Karpas-422 (cell line): Measurements from ENCODE around the gene ACTC1. TPM values are rescaled to one million over a fixed set of nuclear protein-coding genes. Genes with fewer than 3 reads are reported as not detected.

Experiments used
- DNase-seq: peaks from one replicate; pipeline ENCODE4 v3.0.0-alpha.2; 2015
- H2AFZ ChIP-seq: fragments of 200-600 bp; sonication (generic); 2 replicates; pipeline ENCODE4 v1.6.1; 2014; ENCODE audit warnings: antibody characterized with exemption, low read length, mixed read lengths
- H3K27ac ChIP-seq: fragments of 200-600 bp; sonication (generic); 2 replicates; pipeline ENCODE4 v1.5.1; 2014; ENCODE audit warnings: mild to moderate bottlenecking, low read length, moderate library complexity
- H3K27me3 ChIP-seq: fragments of 200-600 bp; sonication (generic); 2 replicates; pipeline ENCODE4 v1.6.1; 2014; ENCODE audit warnings: low read length, mixed read lengths
- H3K36me3 ChIP-seq: fragments of 200-600 bp; sonication (generic); 2 replicates; pipeline ENCODE4 v1.6.1; 2014; ENCODE audit warnings: low read length, mixed read lengths; ENCODE audit not compliant: insufficient read depth
- H3K4me1 ChIP-seq: fragments of 200-600 bp; sonication (generic); 2 replicates; pipeline ENCODE4 v1.6.1; 2014; ENCODE audit warnings: mild to moderate bottlenecking, low read length, mixed read lengths
- H3K4me2 ChIP-seq: fragments of 200-600 bp; sonication (generic); 2 replicates; pipeline ENCODE4 v1.6.1; 2014; ENCODE audit warnings: low read length, low read depth, mild to moderate bottlenecking; ENCODE audit not compliant: poor library complexity, severe bottlenecking
- H3K4me3 ChIP-seq: fragments of 200-600 bp; sonication (generic); 2 replicates; pipeline ENCODE4 v1.5.1; 2014; ENCODE audit warnings: mild to moderate bottlenecking, antibody characterized with exemption, low read length, mixed read lengths
- H3K79me2 ChIP-seq: fragments of 200-600 bp; sonication (generic); 2 replicates; pipeline ENCODE4 v1.6.1; 2014; ENCODE audit warnings: mild to moderate bottlenecking, low read length, mixed read lengths
- H3K9ac ChIP-seq: fragments of 200-600 bp; sonication (generic); 2 replicates; pipeline ENCODE4 v1.6.0; 2014; ENCODE audit warnings: low read length
- H3K9me2 ChIP-seq: fragments of 200-600 bp; sonication (generic), shearing (Covaris generic); replicated peaks from 2 replicates; pipeline ENCODE4 v1.6.0; 2014; ENCODE audit warnings: mild to moderate bottlenecking, low read length, moderate library complexity; ENCODE audit not compliant: insufficient read depth
- H3K9me3 ChIP-seq: fragments of 300-700, 200-600 bp; sonication (generic); 2 replicates; pipeline ENCODE4 v1.6.1; 2014; ENCODE audit warnings: low read length, mixed read lengths
- H4K20me1 ChIP-seq: fragments of 200-600 bp; sonication (generic); 2 replicates; pipeline ENCODE4 v1.6.1; 2014; ENCODE audit warnings: mild to moderate bottlenecking, antibody characterized with exemption, low read length, low read depth; ENCODE audit not compliant: insufficient read depth
- total RNA-seq: library from RNA; depleted of rRNA; stranded (reverse); fragments of >200 nt; shearing (Covaris generic); gene quantifications from 2 replicates; pipeline ENCODE4 v1.2.3, GENCODE V29; 2014; ENCODE audit warnings: low replicate concordance

The ACTC1 gene
- total RNA-seq, 1 experiment from 2014 or later: not detected

GRCh38 chr15:34782901-34783300 lies 12.4 kb downstream of the ACTC1 start:
- H3K79me2 ChIP-seq: no peaks in the 10 kb centered on the region
- H3K4me2 ChIP-seq: no peak overlapping the region
- H3K36me3 ChIP-seq: no peaks in the 10 kb centered on the region
- H3K9ac ChIP-seq: no peak overlapping the region
- no peaks in the 10 kb centered on the region for H3K4me1 ChIP-seq
- H3K4me3 ChIP-seq: no peak overlapping the region
- no peak overlapping the region for H2AFZ ChIP-seq
- no peaks in the 10 kb centered on the region for H3K9me3 ChIP-seq
- H3K9me2 ChIP-seq: no peaks in the 10 kb centered on the region
- no peak overlapping the region for H3K27ac ChIP-seq
- no peaks in the 10 kb centered on the region for H3K27me3 ChIP-seq
- DNase-seq: no peak
- H4K20me1 ChIP-seq: no peaks in the 10 kb centered on the region

GRCh38 chr15:34780725-34781124 lies 14.6 kb downstream of the ACTC1 start:
- Histone ChIP-seq H3K27ac (no peak overlapping the region), H3K4me3 (no peak overlapping the region), H3K36me3 (no peaks in the 10 kb centered on the region), H3K4me1 (no peaks in the 10 kb centered on the region), H3K4me2 (no peak overlapping the region), H3K27me3 (no peaks in the 10 kb centered on the region), H2AFZ (no peak overlapping the region), H3K9me3 (no peaks in the 10 kb centered on the region), H3K9me2 (no peaks in the 10 kb centered on the region), H3K79me2 (no peaks in the 10 kb centered on the region), H4K20me1 (no peaks in the 10 kb centered on the region), H3K9ac (no peak overlapping the region)
- no peak for DNase-seq

- no peak overlapping the region for H3K27ac ChIP-seq
- no peak overlapping the region for H2AFZ ChIP-seq
- H3K4me3 ChIP-seq: no peak overlapping the region
- no peaks in the 10 kb centered on the region for H3K4me1 ChIP-seq
- no peaks in the 10 kb centered on the region for H3K9me2 ChIP-seq
- DNase-seq: no peak
- H4K20me1 ChIP-seq: no peaks in the 10 kb centered on the region
- no peaks in the 10 kb centered on the region for H3K9me3 ChIP-seq
- H3K36me3 ChIP-seq: no peaks in the 10 kb centered on the region
- H3K27me3 ChIP-seq: no peaks in the 10 kb centered on the region
- no peaks in the 10 kb centered on the region for H3K79me2 ChIP-seq
- H3K9ac ChIP-seq: no peak overlapping the region
- no peak overlapping the region for H3K4me2 ChIP-seq
Observed at GRCh38 chr15:34776606-34777105, 18.7 kb downstream of the ACTC1 start.

DNA sequence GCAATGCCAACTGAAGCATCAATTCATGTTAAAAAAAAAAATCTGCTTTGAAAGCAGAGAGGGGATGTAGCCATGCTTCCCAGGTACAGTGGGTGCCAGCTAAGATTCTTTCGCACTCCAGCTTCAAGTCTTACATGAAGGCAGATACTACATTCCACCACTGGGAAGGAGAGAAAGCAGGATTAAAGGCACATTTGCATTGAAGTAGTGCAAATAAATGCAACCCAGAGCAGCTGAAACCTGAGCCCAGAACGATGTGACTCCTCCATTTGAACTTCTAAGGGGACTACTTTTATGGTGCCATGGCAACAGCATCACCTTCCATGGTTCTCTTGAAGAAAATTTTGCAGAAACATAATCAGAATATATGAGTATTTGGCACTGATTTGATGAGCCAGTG lies 21.4 kb downstream of the ACTC1 start:
- no peak overlapping the region for H3K4me2 ChIP-seq
- no peaks in the 10 kb centered on the region for H4K20me1 ChIP-seq
- no peak overlapping the region for H3K9ac ChIP-seq
- H3K27me3 ChIP-seq: no peaks in the 10 kb centered on the region
- H3K27ac ChIP-seq: no peak overlapping the region
- H3K79me2 ChIP-seq: no peaks in the 10 kb centered on the region
- H3K36me3 ChIP-seq: no peaks in the 10 kb centered on the region
- DNase-seq: no peak
- H3K9me2 ChIP-seq: no peaks in the 10 kb centered on the region
- H3K4me3 ChIP-seq: no peak overlapping the region
- H3K4me1 ChIP-seq: no peaks in the 10 kb centered on the region
- H2AFZ ChIP-seq: no peak overlapping the region
- no peaks in the 10 kb centered on the region for H3K9me3 ChIP-seq

DNA sequence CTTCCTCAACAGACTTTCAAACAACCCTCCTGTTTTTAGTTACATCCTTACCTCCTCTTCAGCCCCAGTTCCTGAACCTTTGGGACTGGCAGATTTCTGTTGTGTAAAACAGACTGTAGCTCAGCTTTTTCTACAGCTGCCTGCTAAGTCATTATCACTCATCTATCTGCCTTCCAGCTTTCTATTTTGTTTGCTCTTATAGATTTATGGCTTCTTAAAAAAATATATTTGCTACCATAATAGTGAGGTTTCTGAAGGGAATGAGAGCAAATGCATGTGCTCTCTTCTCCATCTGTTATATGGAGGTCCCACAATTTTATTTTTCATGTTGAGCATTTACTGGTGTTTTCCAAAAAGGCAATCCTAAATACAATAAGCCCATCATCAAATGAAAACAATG lies 22.3 kb downstream of the ACTC1 start:
- H3K9me2 ChIP-seq: no peaks in the 10 kb centered on the region
- no peak overlapping the region for H3K9ac ChIP-seq
- no peaks in the 10 kb centered on the region for H3K9me3 ChIP-seq
- H3K4me2 ChIP-seq: no peak overlapping the region
- no peaks in the 10 kb centered on the region for H3K4me1 ChIP-seq
- H3K36me3 ChIP-seq: no peaks in the 10 kb centered on the region
- DNase-seq: no peak
- H4K20me1 ChIP-seq: no peaks in the 10 kb centered on the region
- no peaks in the 10 kb centered on the region for H3K79me2 ChIP-seq
- H3K27ac ChIP-seq: no peak overlapping the region
- H2AFZ ChIP-seq: no peak overlapping the region
- H3K4me3 ChIP-seq: no peak overlapping the region
- H3K27me3 ChIP-seq: no peaks in the 10 kb centered on the region

GRCh38 chr15:34772312-34772711 lies 23.0 kb downstream of the ACTC1 start:
- no peaks in the 10 kb centered on the region for H3K27me3 ChIP-seq
- H3K27ac ChIP-seq: no peak overlapping the region
- no peaks in the 10 kb centered on the region for H3K79me2 ChIP-seq
- H3K9me2 ChIP-seq: no peaks in the 10 kb centered on the region
- no peak overlapping the region for H3K4me3 ChIP-seq
- DNase-seq: no peak
- no peak overlapping the region for H2AFZ ChIP-seq
- no peaks in the 10 kb centered on the region for H3K9me3 ChIP-seq
- H4K20me1 ChIP-seq: no peaks in the 10 kb centered on the region
- no peak overlapping the region for H3K4me2 ChIP-seq
- no peaks in the 10 kb centered on the region for H3K4me1 ChIP-seq
- H3K36me3 ChIP-seq: no peaks in the 10 kb centered on the region
- H3K9ac ChIP-seq: no peak overlapping the region

DNA sequence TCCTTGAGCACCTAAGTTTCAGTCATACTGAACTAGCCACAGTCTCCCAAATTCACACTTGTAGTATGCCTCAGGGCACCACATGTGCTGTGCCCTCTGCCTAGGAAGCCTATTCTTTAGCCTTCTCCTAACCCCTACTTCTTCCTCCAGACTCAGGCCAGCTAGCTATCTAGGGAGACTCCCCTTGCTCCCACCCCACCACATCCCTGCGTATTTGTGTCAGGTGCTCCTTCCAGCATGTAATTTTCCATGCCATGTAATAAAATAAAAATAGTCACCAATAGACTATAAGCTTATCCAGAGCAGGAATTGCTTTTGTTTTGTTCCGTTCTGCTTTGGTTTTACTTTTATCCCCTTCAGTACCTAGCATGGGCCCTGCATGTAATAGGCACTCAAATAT lies 25.6 kb downstream of the ACTC1 start:
- Histone ChIP-seq H2AFZ (no peak overlapping the region), H3K4me1 (no peaks in the 10 kb centered on the region), H3K36me3 (no peaks in the 10 kb centered on the region), H4K20me1 (no peaks in the 10 kb centered on the region), H3K4me3 (no peak overlapping the region), H3K9me3 (no peaks in the 10 kb centered on the region), H3K9me2 (no peaks in the 10 kb centered on the region), H3K79me2 (no peaks in the 10 kb centered on the region), H3K27me3 (no peaks in the 10 kb centered on the region), H3K27ac (no peak overlapping the region), H3K4me2 (no peak overlapping the region), H3K9ac (no peak overlapping the region)
- DNase-seq: no peak

DNA sequence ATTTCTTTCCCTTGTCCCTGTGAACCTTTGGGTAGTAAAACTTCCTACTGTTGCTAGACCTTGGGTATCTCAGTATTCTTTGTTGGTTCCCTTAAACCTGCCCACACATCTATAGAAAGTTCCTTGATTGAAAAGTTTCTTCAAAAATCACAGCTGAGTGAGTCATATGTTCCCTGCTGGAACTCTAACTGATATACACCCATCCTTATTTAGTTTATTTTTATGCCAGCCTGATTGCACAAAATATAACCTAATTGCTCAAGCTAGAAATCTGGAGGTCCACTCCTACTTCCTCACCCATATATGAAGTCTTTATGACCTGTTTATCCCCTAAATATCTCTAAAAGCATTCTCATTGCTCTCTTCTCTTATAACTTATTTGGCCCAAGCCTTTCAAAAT lies 26.8 kb downstream of the ACTC1 start:
- Histone ChIP-seq H3K4me3 (no peak overlapping the region), H2AFZ (no peak overlapping the region), H4K20me1 (no peaks in the 10 kb centered on the region), H3K9me3 (no peaks in the 10 kb centered on the region), H3K36me3 (no peaks in the 10 kb centered on the region), H3K9ac (no peak overlapping the region), H3K4me1 (no peaks in the 10 kb centered on the region), H3K79me2 (no peaks in the 10 kb centered on the region), H3K9me2 (no peaks in the 10 kb centered on the region), H3K4me2 (no peak overlapping the region), H3K27ac (no peak overlapping the region), H3K27me3 (no peaks in the 10 kb centered on the region)
- no peak for DNase-seq

GRCh38 chr15:34765741-34766140 lies 29.6 kb downstream of the ACTC1 start:
- no peak overlapping the region for H2AFZ ChIP-seq
- no peaks in the 10 kb centered on the region for H3K4me1 ChIP-seq
- no peaks in the 10 kb centered on the region for H3K9me2 ChIP-seq
- H3K36me3 ChIP-seq: no peaks in the 10 kb centered on the region
- no peaks in the 10 kb centered on the region for H3K9me3 ChIP-seq
- no peaks in the 10 kb centered on the region for H3K27me3 ChIP-seq
- H3K27ac ChIP-seq: no peak overlapping the region
- no peaks in the 10 kb centered on the region for H4K20me1 ChIP-seq
- H3K4me2 ChIP-seq: no peak overlapping the region
- no peak overlapping the region for H3K4me3 ChIP-seq
- no peaks in the 10 kb centered on the region for H3K79me2 ChIP-seq
- no peak overlapping the region for H3K9ac ChIP-seq
- DNase-seq: no peak
